ENCODE measurements around the gene CELF3. TPM values are rescaled to one million over a fixed set of nuclear protein-coding genes. Genes with fewer than 3 reads are reported as not detected.
"Not testable (repeated sequence)": the region's sequence is repeated elsewhere in the genome, so short reads cannot be mapped to it uniquely, and the experiment has no call there.

Gene CELF3
- total RNA-seq, 1 donor, result not detected

DNA sequence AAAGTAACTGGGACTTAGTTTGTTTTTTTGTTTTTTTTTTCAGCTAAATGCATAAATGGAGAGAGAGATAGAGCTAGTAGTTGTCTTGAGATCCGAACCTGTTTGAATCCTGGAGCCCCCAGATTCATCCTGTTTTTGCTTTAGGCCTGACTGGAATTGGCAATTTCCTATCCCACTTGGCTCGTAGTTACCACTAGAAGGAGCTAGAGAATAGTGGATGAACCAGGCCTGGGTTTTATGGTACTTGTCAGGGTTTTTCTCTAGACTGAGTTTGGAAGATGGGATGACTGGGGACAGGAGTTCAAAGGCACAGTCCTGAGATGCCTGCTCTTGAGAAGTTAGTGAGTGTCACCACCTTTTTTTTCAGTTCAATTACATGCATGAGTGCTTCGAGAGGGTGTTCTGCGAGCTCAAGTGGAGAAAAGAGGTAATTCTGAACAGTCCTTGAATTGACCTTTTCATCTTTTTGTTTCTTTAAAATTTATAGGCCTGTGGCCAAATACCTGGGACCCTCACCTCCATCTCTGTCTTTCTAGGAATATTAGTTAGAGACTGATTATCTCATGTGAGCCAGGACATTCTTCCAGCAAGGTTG is 23.4 kb downstream of the CELF3 start:
- Histone ChIP-seq H3K4me1 (ENCODE audit: insufficient read depth, low read length) (peaks cover 25% of the 10 kb centered on the region), H3K9me3 (ENCODE audit: low read depth, low read length) (no peaks in the 10 kb centered on the region), H3K27me3 (ENCODE audit: insufficient read depth, low read length) (no peaks in the 10 kb centered on the region), H3K4me3 (ENCODE audit: low read length) (no peak overlapping the region)

- Histone ChIP-seq H3K4me3 (ENCODE audit: low read length) (no peak overlapping the region), H3K27me3 (ENCODE audit: insufficient read depth, low read length) (no peaks in the 10 kb centered on the region), H3K9me3 (ENCODE audit: low read depth, low read length) (no peaks in the 10 kb centered on the region), H3K4me1 (ENCODE audit: insufficient read depth, low read length) (peaks cover 25% of the 10 kb centered on the region)
Measured at GRCh38 chr1:151692226-151692625, 24.4 kb downstream of the CELF3 start.

DNA sequence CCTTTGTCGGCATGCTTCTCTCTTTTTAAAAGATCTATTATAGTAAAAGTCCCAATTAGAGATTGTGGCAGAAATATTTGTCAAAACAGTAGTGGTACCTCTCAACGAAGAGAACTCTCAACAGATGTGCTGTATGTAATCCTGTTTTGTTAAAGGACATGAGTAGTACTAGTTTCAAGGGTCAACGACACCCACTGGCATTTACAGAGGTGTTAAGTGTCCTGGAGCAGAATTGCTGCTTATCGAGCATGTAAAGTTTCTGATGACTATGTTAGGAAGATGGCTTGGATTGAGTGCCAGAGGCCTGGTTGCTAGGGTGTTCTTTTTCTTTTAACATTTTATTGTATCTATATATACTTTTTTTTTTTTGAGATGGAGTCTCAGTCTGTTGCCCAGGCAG is 27.1 kb downstream of the CELF3 start:
- Histone ChIP-seq H3K27me3 (ENCODE audit: insufficient read depth, low read length) (no peaks in the 10 kb centered on the region), H3K9me3 (ENCODE audit: low read depth, low read length) (no peaks in the 10 kb centered on the region), H3K4me1 (ENCODE audit: insufficient read depth, low read length) (peaks cover 25% of the 10 kb centered on the region), H3K4me3 (ENCODE audit: low read length) (no peak overlapping the region)

DNA sequence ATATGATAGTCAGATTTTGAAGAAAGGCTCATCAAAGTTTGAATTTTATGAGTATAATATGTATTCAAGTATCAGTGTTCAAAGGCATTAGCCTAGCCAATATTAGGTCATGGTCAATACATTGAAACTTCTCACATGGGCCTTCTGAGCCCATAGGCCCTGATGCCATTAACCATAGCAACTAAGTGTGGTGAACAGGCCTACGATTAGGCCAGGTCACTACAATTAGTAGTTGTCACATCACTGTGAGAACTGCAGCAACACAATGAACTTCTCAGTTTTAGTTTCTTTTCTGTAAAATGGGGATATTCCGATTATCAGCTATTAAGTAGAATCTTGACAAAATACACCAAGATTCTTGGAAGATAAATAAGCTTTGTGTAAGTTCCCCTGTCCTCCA is 30.0 kb downstream of the CELF3 start:
- no peaks in the 10 kb centered on the region for H3K9me3 ChIP-seq (ENCODE audit: low read depth, low read length)
- H3K4me1 ChIP-seq (ENCODE audit: insufficient read depth, low read length), result peaks cover 15% of the 10 kb centered on the region
- H3K27me3 ChIP-seq (ENCODE audit: insufficient read depth, low read length), result no peaks in the 10 kb centered on the region
- H3K4me3 ChIP-seq (ENCODE audit: low read length), result no peak overlapping the region

GRCh38 chr1:151684128-151684527 is 32.5 kb downstream of the CELF3 start:
- Histone ChIP-seq H3K4me1 (ENCODE audit: insufficient read depth, low read length) (peaks cover 10% of the 10 kb centered on the region), H3K9me3 (ENCODE audit: low read depth, low read length) (no peaks in the 10 kb centered on the region), H3K27me3 (ENCODE audit: insufficient read depth, low read length) (no peaks in the 10 kb centered on the region), H3K4me3 (ENCODE audit: low read length) (no peak overlapping the region)

- H3K4me1 ChIP-seq (ENCODE audit: insufficient read depth, low read length); H3K27me3 ChIP-seq (ENCODE audit: insufficient read depth, low read length); H3K9me3 ChIP-seq (ENCODE audit: low read depth, low read length); H3K4me3 ChIP-seq (ENCODE audit: low read length): not testable (repeated sequence)
Measured at GRCh38 chr1:151682901-151683300, 33.7 kb downstream of the CELF3 start.

DNA sequence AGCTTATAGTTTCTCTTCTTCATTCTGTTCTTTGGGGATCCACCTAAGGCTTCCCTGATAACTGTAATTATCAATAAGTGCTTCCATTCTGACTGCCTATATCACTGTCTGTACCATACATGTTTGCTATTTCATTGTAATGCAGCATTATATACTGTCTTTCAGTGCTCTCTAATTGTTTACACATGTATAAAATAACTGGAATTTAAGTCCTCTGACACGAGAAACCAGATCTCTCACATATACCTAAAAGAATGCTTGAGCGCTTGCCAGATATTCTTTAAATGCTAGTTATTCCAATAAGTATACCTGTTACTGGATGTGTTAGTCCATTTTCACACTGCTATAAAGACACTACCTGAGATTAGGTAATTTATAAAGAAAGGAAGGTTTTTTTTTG is 34.7 kb downstream of the CELF3 start:
- H3K27me3 ChIP-seq (ENCODE audit: insufficient read depth, low read length), result no peaks in the 10 kb centered on the region
- H3K4me3 ChIP-seq (ENCODE audit: low read length), result no peak overlapping the region
- no peaks in the 10 kb centered on the region for H3K9me3 ChIP-seq (ENCODE audit: low read depth, low read length)
- peaks cover 10% of the 10 kb centered on the region for H3K4me1 ChIP-seq (ENCODE audit: insufficient read depth, low read length)

DNA sequence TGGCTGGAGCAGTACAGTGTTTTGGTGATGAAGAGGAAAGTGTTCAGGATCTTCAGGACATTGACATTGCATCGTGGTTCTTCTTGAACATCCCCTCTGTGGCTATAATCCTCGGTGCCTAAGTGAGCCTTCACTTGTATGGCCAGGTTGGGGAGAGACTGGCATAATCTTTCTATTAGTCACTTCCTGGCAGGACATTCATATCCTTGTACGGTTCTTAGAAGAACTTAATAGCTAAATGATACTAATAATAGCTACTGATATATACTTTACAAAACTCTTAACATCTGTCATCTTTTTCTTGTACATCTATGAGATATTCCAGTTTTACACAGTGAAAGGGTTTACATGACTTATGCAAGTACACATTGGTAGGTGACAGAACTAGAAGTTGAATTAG is 35.8 kb downstream of the CELF3 start:
- Histone ChIP-seq H3K4me3 (ENCODE audit: low read length) (no peak overlapping the region), H3K9me3 (ENCODE audit: low read depth, low read length) (no peaks in the 10 kb centered on the region), H3K4me1 (ENCODE audit: insufficient read depth, low read length) (peaks cover 10% of the 10 kb centered on the region), H3K27me3 (ENCODE audit: insufficient read depth, low read length) (no peaks in the 10 kb centered on the region)

- Histone ChIP-seq H3K4me3 (ENCODE audit: low read length) (no peak overlapping the region), H3K4me1 (ENCODE audit: insufficient read depth, low read length) (peaks cover 10% of the 10 kb centered on the region), H3K9me3 (ENCODE audit: low read depth, low read length) (no peaks in the 10 kb centered on the region), H3K27me3 (ENCODE audit: insufficient read depth, low read length) (no peaks in the 10 kb centered on the region)
Measured at GRCh38 chr1:151680391-151680790, 36.2 kb downstream of the CELF3 start.

- no peaks in the 10 kb centered on the region for H3K27me3 ChIP-seq (ENCODE audit: insufficient read depth, low read length)
- no peaks in the 10 kb centered on the region for H3K9me3 ChIP-seq (ENCODE audit: low read depth, low read length)
- H3K4me1 ChIP-seq (ENCODE audit: insufficient read depth, low read length), result no peaks in the 10 kb centered on the region
- no peak overlapping the region for H3K4me3 ChIP-seq (ENCODE audit: low read length)
Measured at GRCh38 chr1:151673407-151673806, 43.2 kb downstream of the CELF3 start.

- H3K9me3 ChIP-seq (ENCODE audit: low read depth, low read length); H3K4me1 ChIP-seq (ENCODE audit: insufficient read depth, low read length); H3K4me3 ChIP-seq (ENCODE audit: low read length); H3K27me3 ChIP-seq (ENCODE audit: insufficient read depth, low read length): not testable (repeated sequence)
Measured at GRCh38 chr1:151670036-151670675, 46.4 kb downstream of the CELF3 start.

DNA sequence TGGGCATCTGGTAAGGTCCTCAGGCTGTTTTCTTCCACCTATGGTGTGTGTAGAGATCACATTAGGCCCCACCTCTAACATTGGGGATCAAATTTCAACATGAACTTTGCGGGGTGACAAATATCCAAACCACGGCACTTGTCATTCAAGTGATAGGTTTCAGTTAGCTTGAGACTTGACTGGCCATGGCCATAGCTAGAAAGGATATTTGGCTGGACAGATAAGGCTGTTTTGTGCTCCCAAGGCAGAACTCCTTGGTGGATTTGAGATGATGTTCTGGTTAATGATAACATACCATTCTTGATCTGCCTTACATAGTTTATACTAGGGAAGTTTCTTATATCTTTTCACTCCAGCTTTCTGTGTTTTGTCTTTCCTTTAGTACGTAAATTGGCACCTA is 48.5 kb downstream of the CELF3 start:
- Histone ChIP-seq H3K9me3 (ENCODE audit: low read depth, low read length) (no peaks in the 10 kb centered on the region), H3K4me1 (ENCODE audit: insufficient read depth, low read length) (peaks cover 16% of the 10 kb centered on the region), H3K4me3 (ENCODE audit: low read length) (no peak overlapping the region), H3K27me3 (ENCODE audit: insufficient read depth, low read length) (no peaks in the 10 kb centered on the region)

- Histone ChIP-seq H3K4me1 (ENCODE audit: insufficient read depth, low read length) (peaks cover 31% of the 10 kb centered on the region), H3K9me3 (ENCODE audit: low read depth, low read length) (no peaks in the 10 kb centered on the region), H3K27me3 (ENCODE audit: insufficient read depth, low read length) (no peaks in the 10 kb centered on the region), H3K4me3 (ENCODE audit: low read length) (no peak overlapping the region)
Measured at GRCh38 chr1:151661751-151662150, 54.9 kb downstream of the CELF3 start.

DNA sequence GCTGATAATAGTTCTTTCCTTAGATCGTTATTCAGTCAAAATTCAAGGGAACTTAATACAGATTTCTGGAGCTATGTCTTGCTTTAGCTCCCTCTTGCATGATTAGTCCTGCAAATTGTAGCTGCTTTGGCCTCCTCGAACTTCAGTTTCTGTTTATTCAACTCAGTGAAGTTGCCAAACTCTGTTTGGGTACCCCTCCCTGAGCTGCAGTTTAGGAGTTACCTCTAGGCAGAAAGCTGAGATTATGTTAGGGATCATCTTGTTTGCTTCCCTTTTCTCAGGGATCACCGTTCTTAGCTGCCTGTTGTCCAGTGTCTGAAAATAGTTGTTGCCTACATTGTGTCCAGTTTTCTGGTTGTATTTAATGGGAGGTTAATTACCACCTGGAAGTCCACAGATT is 61.2 kb downstream of the CELF3 start:
- Histone ChIP-seq H3K9me3 (ENCODE audit: low read depth, low read length) (no peaks in the 10 kb centered on the region), H3K4me3 (ENCODE audit: low read length) (no peak overlapping the region), H3K27me3 (ENCODE audit: insufficient read depth, low read length) (no peaks in the 10 kb centered on the region), H3K4me1 (ENCODE audit: insufficient read depth, low read length) (peaks cover 39% of the 10 kb centered on the region)

- Histone ChIP-seq H3K9me3 (ENCODE audit: low read depth, low read length) (no peaks in the 10 kb centered on the region), H3K27me3 (ENCODE audit: insufficient read depth, low read length) (no peaks in the 10 kb centered on the region), H3K4me3 (ENCODE audit: low read length) (no peak overlapping the region), H3K4me1 (ENCODE audit: insufficient read depth, low read length) (peaks cover 39% of the 10 kb centered on the region)
Measured at GRCh38 chr1:151653397-151653796, 63.2 kb downstream of the CELF3 start.

Measured in mononuclear cell (primary cell).